ENCODE data around the gene TANGO2. TPM values are rescaled to one million over a fixed set of nuclear protein-coding genes. Genes with fewer than 3 reads are reported as not detected.

TANGO2 gene
- total RNA-seq, 1 experiment from 2014 or later = 33.5 TPM

- DNase-seq = no peak
- Mint-ChIP-seq H3K4me3 (ENCODE audit: low read depth, unreplicated experiment) (no peak overlapping the region), H3K9me3 (ENCODE audit: low read depth, unreplicated experiment) (no peaks in the 10 kb centered on the region), H3K36me3 (ENCODE audit: insufficient read depth, unreplicated experiment) (peaks cover 76% of the 10 kb centered on the region), H3K4me1 (ENCODE audit: low read depth, unreplicated experiment) (no peaks in the 10 kb centered on the region), H3K27ac (ENCODE audit: unreplicated experiment) (no peak overlapping the region), H3K27me3 (ENCODE audit: unreplicated experiment) (no peaks in the 10 kb centered on the region)
- CTCF ChIA-PET = no interaction called here
- BruUV-seq (replicated peaks) = no TSS peak
- TF ChIP-seq, protein P1, sequence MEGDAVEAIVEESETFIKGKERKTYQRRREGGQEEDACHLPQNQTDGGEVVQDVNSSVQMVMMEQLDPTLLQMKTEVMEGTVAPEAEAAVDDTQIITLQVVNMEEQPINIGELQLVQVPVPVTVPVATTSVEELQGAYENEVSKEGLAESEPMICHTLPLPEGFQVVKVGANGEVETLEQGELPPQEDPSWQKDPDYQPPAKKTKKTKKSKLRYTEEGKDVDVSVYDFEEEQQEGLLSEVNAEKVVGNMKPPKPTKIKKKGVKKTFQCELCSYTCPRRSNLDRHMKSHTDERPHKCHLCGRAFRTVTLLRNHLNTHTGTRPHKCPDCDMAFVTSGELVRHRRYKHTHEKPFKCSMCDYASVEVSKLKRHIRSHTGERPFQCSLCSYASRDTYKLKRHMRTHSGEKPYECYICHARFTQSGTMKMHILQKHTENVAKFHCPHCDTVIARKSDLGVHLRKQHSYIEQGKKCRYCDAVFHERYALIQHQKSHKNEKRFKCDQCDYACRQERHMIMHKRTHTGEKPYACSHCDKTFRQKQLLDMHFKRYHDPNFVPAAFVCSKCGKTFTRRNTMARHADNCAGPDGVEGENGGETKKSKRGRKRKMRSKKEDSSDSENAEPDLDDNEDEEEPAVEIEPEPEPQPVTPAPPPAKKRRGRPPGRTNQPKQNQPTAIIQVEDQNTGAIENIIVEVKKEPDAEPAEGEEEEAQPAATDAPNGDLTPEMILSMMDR (IDR thresholded peaks at IDR 0.05; ENCODE audit: unreplicated experiment) = no peak
- intact Hi-C loops (cut with micrococcal nuclease; ENCODE audit: unreplicated experiment) = no loop called here
Observed at GRCh38 chr22:20089977-20090729, 69.2 kb downstream of the TANGO2 start.

- CTCF ChIA-PET = no interaction called here
- no peak for DNase-seq
- BruUV-seq (replicated peaks) = no TSS peak
- intact Hi-C loops (cut with micrococcal nuclease; ENCODE audit: unreplicated experiment) = no loop called here
- H3K4me1 Mint-ChIP-seq (ENCODE audit: low read depth, unreplicated experiment) = no peaks in the 10 kb centered on the region
- H3K36me3 Mint-ChIP-seq (ENCODE audit: insufficient read depth, unreplicated experiment) = peaks cover 76% of the 10 kb centered on the region
- no peaks in the 10 kb centered on the region for H3K27me3 Mint-ChIP-seq (ENCODE audit: unreplicated experiment)
- H3K27ac Mint-ChIP-seq (ENCODE audit: unreplicated experiment) = no peak overlapping the region
- H3K9me3 Mint-ChIP-seq (ENCODE audit: low read depth, unreplicated experiment) = no peaks in the 10 kb centered on the region
- H3K4me3 Mint-ChIP-seq (ENCODE audit: low read depth, unreplicated experiment) = no peak overlapping the region
- TF ChIP-seq, protein P1 (IDR thresholded peaks at IDR 0.05; ENCODE audit: unreplicated experiment) = no peak
Observed at GRCh38 chr22:20090730-20091240, 69.9 kb downstream of the TANGO2 start.

GRCh38 chr22:20091690-20092476 lies 71.0 kb downstream of the TANGO2 start:
- Mint-ChIP-seq H3K4me3 (ENCODE audit: low read depth, unreplicated experiment) (no peak overlapping the region), H3K36me3 (ENCODE audit: insufficient read depth, unreplicated experiment) (peaks cover 78% of the 10 kb centered on the region), H3K27me3 (ENCODE audit: unreplicated experiment) (no peaks in the 10 kb centered on the region), H3K27ac (ENCODE audit: unreplicated experiment) (no peak overlapping the region), H3K4me1 (ENCODE audit: low read depth, unreplicated experiment) (no peaks in the 10 kb centered on the region), H3K9me3 (ENCODE audit: low read depth, unreplicated experiment) (no peaks in the 10 kb centered on the region)
- intact Hi-C loops (cut with micrococcal nuclease; ENCODE audit: unreplicated experiment) = no loop called here
- DNase-seq = no peak
- TF ChIP-seq, protein P1 (IDR thresholded peaks at IDR 0.05; ENCODE audit: unreplicated experiment) = no peak
- CTCF ChIA-PET = no interaction called here
- BruUV-seq (replicated peaks) = no TSS peak

GRCh38 chr22:20092477-20092854 lies 71.6 kb downstream of the TANGO2 start:
- no peak overlapping the region for H3K4me3 Mint-ChIP-seq (ENCODE audit: low read depth, unreplicated experiment)
- CTCF ChIA-PET = no interaction called here
- no peaks in the 10 kb centered on the region for H3K9me3 Mint-ChIP-seq (ENCODE audit: low read depth, unreplicated experiment)
- H3K27me3 Mint-ChIP-seq (ENCODE audit: unreplicated experiment) = no peaks in the 10 kb centered on the region
- no peak for DNase-seq
- TF ChIP-seq, protein P1 (IDR thresholded peaks at IDR 0.05; ENCODE audit: unreplicated experiment) = no peak
- H3K4me1 Mint-ChIP-seq (ENCODE audit: low read depth, unreplicated experiment) = no peaks in the 10 kb centered on the region
- intact Hi-C loops (cut with micrococcal nuclease; ENCODE audit: unreplicated experiment) = no loop called here
- no TSS peak for BruUV-seq (replicated peaks)
- peaks cover 78% of the 10 kb centered on the region for H3K36me3 Mint-ChIP-seq (ENCODE audit: insufficient read depth, unreplicated experiment)
- no peak overlapping the region for H3K27ac Mint-ChIP-seq (ENCODE audit: unreplicated experiment)

Data from Calu3 (cell line).